HFF-Myc (cell line): ENCODE measurements around the gene SCN9A.
A peak's percentile ranks its signal among the peaks of the same experiment; 100 is the strongest.
"Not testable (repeated sequence)": the region's sequence is repeated elsewhere in the genome, so short reads cannot be mapped to it uniquely, and the experiment has no call there.

Experiments used
- DNase-seq: peaks from one replicate; pipeline ENCODE4 v3.0.0-alpha.2; 2011; ENCODE audit warnings: low read depth; ENCODE audit errors: extremely low read depth
- H3K4me3 ChIP-seq: replicated peaks from 2 replicates; pipeline ENCODE4 v1.5.1; 2011; ENCODE audit warnings: low read depth, mild to moderate bottlenecking, control low read depth, low read length
- CTCF ChIP-seq: IDR thresholded peaks from 2 replicates; pipeline ENCODE4 v1.5.1; 2012; ENCODE audit warnings: mild to moderate bottlenecking, low read depth, low read length, control low read depth; ENCODE audit errors: missing control alignments

Gene SCN9A

GRCh38 chr2:166411473-166412230, 35.9 kb upstream of the SCN9A start:
- H3K4me3 ChIP-seq: no peak overlapping the region
- no peak for TF ChIP-seq CTCF
- DNase-seq: peak; percentile 35

- DNase-seq: peak; percentile 65
- H3K4me3 ChIP-seq: no peak overlapping the region
- no peak for TF ChIP-seq CTCF
Measured at GRCh38 chr2:166410828-166411472, 35.2 kb upstream of the SCN9A start.

GRCh38 chr2:166407746-166408145, 32.0 kb upstream of the SCN9A start:
- not testable (repeated sequence) for H3K4me3 ChIP-seq, DNase-seq

GRCh38 chr2:166406374-166406773, 30.6 kb upstream of the SCN9A start:
- no peak for TF ChIP-seq CTCF
- no peak overlapping the region for H3K4me3 ChIP-seq
- DNase-seq: no peak

GRCh38 chr2:166405569-166405926, 29.8 kb upstream of the SCN9A start:
- no peak overlapping the region for H3K4me3 ChIP-seq
- no peak for DNase-seq
- TF ChIP-seq CTCF: no peak

- peak; percentile 21 for DNase-seq
- TF ChIP-seq CTCF: no peak
- no peak overlapping the region for H3K4me3 ChIP-seq
Measured at GRCh38 chr2:166404831-166405568, 29.3 kb upstream of the SCN9A start.

GRCh38 chr2:166394245-166394644, 18.5 kb upstream of the SCN9A start:
- no peak overlapping the region for H3K4me3 ChIP-seq
- TF ChIP-seq CTCF: no peak
- DNase-seq: no peak
